NCI-H345 (cell line): Measurements from ENCODE around the gene TSN.
A peak's percentile ranks its signal among the peaks of the same experiment; 100 is the strongest.
"Not testable (repeated sequence)": the region's sequence is repeated elsewhere in the genome, so short reads cannot be mapped to it uniquely, and the experiment has no call there.

Experiments used
- DNase-seq: peaks from one replicate; lab custom pipeline; 2025; lab: John Stamatoyannopoulos, UW

Gene TSN

DNA sequence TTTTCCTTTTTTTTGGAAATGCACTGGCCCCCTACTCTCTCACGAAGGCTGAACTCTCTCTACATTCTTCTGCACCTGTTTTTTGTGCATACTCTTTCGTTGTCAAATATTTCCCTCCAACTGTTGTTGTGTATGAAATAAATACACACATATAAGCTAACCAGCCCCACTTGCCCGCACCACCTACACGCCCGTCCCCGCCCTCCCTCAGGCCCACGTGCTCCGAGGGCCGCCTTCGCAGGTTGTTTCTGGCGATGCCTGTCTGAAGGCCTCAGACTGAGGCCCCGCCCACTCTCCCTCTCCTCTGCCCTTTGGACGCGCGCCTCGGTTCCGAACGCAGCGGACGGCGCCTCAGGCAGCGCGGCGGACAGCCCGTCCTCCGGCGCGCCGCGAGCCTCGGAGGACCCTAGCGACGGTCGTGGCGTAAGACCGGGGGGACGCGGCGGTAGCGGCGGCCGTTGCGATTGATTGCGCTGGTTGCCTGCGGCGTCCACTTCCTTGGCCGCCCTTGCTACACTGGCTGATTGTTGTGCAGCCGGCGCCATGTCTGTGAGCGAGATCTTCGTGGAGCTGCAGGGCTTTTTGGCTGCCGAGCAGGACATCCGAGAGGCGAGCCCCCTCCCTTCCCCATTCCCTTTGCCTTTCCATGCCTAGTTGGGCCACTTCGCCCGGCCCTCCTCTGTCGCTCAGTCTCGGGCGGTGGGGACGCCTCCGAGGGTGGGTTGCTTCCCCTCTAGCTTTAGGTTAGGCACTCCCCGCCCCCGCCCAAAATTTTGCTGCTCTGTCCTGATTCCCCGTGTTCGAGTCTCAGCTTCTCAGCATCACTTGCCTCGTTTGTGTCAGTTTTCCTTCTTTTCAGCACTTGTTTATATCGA is at the start of gene TSN:
Gene TSN, plus strand, starts transcription at position 415 of the 875 bp plus-strand sequence. Its CDS starts 129 bp downstream, at position 544.
- peak; percentile 97 for DNase-seq

DNA sequence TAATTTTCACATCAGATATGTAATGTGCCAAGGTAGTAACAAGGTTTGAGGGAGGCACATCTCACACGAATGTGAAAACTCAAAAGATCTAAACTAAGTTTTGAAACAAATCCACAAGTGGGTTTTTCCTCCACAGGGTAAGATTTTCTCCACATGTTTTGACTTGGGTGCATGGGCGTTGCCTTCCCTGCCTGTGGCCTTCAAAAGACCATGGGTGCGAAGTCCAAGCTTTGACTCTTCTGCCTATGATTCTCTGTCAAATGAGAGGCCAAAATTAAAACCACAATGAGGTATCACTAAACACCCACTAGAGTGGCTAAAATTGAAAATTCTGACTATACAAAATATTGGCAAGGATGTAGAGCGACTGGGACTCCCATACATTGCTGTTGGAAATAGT is 49.5 kb upstream of the TSN start:
- no peak for DNase-seq

DNA sequence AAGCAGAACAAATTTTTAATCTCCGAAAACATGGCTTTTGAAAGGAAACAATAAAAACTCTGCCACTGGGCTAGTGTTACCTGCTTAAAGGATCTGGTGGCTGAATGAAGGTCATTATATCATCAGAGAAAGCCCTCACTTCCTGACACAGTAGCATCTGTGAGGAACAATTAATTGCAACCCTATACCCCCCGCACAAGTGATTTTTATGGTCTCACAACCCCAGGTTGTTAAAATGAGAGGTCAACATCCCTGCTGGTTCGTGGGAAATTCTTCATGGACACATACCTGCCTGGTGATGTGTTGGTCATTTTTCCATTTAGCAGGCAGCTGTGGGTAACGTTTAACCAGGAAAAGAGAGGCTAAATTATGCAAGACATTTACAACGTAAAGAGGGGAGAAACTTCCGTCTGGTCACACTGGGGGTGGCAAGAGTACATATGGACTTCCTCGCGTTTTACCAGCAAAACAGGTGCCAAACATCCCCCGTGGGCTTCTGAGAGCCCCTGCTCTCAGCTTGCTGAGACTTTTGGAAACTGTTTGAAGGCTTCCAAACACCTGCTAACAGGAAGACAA is 48.0 kb upstream of the TSN start:
- DNase-seq = no peak

DNA sequence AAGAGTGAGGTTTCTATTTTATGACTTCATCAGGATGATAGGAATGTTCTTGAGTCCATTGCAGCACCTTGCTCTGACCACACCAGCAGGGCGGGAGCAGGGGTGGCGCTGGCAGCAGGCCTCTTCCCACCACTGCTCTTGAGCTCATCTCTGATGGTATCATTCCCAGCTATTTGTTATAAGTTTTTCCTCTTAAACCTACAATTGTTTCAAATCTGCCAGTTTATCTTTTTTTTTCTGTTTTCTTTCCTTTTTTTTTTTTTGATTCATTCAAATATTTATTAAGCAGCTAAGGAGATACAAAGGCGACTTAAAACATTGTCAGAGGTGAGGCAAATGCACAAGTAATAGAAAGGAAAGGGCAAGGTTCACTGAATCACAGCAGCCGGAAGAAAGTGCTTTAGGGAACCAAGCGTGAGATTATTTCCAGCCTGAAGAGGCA is 47.5 kb upstream of the TSN start:
- no peak for DNase-seq

DNA sequence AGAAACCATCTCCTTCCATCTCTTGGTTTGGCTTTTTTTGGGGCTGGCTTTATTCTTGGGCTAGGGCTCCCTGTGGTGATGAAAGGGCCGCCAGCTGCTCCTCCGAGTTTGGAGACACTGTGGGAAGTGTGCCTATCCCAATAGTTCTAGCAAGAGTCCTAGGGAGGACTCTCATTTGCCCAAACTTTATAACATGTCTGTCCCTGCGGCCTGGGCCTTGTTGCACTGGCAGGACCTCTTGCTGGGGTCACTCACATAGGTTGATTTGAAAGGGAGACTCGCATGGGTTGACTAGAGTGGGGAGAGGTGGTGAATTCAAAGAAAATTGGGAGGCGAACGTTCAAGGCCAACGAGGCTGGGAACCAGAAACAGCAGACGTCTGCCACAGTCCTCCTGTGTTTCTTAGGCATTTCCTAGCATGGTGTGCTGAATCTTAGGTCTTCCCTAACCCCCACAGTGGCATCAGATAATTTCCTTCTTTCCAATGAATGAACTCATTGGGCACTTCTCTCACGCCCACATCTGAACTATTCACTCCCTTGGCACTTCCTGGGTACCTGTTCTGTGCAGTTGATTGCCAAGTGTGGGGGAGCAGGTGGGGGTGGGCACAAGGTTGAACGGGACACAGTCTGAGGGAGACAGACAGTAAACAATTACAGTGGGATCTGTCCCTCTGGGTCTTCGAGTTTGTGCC is 45.5 kb upstream of the TSN start:
- no peak for DNase-seq

DNA sequence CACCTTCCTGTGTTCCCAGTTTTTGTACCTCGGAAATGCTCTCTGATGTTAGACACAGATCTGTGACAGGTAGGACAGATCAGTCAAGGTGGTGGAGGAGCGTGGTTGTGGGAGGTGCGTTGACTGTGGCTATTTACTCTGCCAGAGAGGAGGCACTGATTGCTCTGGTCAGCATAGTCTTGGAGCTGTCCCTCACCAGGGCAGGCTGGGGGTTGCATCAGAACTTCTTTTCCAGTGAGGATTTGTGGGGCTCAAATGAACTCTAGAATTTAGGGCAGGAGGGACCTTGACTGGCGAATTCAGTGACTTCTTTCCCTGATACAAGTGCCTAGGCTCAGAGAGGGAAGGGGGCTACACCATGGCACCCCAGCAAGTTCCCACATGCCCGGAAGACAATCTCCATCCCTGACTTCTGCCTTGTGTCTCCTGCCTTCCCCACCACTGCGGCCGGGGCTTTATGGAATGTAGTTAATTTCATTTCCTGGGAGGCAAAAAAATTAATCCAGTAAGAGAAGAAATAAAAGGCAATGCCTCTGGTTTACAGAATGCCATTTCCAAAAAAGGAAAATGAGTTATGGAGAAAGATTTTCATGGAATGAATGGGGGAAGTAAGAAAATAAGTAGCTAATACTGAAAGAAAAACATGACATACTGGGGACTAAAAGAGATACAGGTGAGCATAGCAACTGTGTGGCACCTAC is 44.8 kb upstream of the TSN start:
- no peak for DNase-seq

DNA sequence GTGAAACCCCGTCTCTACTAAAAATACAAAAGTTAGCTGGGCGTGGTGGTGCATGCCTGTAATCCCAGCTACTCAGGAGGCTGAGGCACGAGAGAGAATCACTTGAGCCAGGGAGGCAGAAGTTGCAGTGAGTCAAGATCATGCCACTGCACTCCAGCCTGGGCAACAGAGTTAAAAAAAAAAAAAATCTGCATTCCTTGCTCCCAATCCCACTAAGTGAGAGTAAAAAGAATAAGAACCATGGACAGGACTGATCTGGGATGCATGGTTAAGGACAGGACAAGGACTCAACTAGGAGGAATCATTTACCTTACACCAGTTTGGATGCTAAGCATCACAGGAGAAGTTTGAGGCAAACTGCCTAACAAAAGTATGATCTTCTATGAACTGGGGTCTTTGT is 44.0 kb upstream of the TSN start:
- not testable (repeated sequence) for DNase-seq

DNA sequence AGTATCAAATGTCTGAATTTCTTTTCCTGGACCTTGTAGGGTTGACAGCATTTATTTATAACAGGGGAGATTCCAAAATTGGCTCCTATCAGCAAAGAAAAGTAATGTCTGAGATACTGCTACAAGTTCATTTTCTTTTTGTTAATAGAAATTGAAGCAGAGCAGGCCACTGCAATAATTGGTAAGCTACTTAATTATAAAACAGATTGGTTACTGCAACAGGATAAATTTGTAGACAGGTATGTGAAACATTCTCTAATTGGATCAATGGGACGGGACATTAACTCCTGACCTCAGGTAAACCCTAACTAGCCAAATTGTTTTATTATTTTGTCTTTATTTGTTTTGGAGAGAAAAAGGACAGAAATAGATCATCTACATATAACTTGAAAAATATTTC is 39.3 kb upstream of the TSN start:
- DNase-seq = no peak

DNA sequence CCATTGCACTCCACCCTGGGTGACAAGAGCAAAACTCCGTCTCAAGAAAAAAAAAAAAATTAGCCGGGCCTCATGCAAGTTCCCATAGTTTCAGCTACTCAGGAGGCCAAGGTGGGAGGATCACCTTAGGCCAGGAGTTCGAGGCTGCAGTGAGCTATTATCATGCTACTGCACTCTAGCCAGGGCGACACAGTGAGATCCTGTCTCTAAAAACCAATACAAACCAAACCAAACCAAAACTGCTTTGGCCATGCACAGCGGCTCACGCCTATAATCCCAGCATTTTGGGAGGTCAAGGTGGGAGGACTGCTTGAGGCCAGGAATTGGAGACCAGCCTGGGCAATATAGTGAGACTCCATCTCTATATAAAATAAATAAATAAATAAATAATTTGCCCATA is 37.9 kb upstream of the TSN start:
- no peak for DNase-seq

DNA sequence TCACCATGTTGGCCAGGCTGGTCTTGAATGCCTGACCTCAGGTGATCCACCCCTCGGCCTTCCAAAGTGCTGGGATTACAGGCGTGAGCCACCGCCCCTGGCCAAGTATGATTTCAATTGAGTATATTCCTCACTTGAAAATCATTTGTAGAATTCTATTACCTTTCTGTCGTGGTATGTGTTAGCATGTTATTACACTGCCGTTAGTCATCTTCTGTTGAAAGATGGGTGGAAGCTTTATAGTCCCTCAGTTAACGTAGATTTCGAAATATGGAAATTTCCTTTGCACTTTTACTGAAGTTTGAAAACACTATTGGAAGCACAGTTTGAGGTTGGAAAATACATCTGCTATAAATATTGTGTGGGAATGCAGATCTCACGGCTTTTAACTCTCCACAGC is 33.5 kb upstream of the TSN start:
- no peak for DNase-seq

DNA sequence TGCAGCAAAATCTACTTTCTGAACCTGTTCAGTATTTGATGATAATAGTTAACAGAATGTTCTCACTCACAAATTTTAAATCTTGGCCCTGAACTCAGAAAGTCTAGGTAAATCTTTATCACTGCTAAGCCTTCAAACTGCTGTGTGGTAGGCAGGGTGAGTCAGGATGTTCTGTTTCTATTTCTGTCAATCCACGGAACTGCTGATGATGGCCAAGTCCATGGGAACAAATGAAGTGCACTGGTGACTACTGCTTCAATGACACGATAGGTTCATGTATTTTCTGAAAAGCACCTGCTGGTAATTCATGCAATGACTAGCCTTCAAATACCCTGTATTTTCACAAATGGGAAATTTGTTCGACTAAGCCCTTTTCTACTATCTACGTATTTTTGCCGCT is 33.0 kb upstream of the TSN start:
- no peak for DNase-seq

DNA sequence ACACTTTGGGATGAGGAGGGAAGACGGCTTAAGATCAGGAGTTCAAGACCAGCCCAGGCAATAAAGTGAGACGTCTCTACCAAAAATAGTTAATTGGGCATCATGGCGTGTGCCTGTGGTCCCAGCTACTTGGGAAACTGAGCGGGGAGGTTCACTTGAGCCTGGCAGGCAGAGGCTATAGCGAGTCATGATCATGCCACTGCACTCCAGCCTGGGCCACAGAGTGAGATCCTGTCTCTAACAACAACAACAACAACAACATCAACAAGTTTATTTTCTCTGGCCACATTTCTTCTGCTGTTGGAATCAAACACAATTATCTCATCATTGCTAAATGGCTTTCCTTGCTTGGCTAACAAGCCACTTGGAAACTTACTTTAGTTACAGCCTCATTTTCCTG is 32.1 kb upstream of the TSN start:
- no peak for DNase-seq

DNA sequence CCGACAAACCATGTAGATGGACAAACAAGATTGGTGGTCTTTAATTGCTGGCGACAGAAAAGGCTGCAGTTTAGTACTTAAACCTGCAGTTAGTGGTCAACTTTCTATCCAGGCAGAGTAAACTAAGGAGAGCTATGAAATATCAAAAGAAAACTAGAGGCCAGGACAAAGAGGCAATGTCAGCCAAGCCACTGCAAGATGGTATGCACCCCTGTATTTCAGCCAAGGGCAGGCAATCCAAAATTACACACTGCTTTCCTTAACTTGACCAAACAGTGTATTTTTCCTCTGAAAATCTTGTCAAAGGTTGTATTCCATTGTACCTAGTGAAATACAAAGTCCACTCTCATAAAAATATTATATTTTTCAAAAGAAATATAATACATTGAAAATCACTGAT is 28.1 kb upstream of the TSN start:
- DNase-seq = no peak

DNA sequence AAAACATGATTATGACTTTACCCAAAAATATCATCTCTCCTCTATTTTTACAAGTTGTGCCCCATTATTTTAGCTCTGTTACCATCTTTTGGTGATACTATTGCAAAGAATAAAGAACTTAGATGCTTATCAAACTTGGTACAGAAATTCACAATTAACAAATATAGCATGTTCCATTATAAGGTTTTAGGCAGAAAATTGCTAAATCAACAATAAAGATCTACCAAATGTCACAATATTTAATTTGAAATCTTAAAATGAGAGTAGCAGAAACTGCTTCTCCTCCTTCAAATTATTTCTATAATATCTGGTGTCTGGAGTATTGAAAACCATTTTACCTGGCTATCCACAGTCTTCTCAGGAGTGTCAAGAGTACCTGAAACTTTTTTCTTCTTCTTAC is 27.5 kb upstream of the TSN start:
- no peak for DNase-seq

DNA sequence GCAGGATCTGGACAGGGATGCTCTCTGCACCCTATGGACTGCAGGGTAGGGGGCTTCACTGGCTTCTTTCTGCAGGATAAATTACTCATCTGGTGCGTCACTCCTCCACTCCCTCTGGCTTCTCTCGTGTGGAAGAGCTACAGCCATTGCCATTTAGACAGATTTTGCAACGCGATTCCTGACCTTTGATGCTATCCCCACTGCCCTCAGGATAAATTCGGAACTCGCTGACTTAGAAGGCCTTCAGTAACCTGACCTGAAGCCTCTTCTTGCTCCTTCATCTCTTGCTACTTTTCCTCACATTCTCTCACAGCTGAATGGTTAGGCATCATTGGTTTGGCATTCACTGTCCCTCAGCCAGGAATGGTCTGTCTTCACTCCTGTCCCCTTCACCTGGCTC is 24.1 kb upstream of the TSN start:
- no peak for DNase-seq

DNA sequence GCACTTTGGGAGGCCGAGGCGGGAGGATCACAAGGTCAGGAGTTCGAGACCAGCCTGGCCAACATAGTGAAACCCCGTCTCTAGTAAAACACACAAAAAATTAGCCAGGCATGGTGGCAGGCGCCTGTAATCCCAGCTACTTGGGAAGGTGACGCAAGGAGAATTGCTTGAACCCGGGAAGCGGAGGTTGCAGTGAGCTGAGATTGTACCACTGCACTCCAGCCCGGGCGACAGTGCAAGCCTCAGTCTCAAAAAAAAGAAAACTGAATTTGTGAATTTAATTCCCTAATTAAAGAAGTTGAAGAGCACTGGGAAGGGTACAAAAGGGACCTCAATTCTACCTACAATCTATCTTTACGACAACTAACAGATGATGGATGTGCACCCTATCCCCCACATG is 20.9 kb upstream of the TSN start:
- not testable (repeated sequence) for DNase-seq

DNA sequence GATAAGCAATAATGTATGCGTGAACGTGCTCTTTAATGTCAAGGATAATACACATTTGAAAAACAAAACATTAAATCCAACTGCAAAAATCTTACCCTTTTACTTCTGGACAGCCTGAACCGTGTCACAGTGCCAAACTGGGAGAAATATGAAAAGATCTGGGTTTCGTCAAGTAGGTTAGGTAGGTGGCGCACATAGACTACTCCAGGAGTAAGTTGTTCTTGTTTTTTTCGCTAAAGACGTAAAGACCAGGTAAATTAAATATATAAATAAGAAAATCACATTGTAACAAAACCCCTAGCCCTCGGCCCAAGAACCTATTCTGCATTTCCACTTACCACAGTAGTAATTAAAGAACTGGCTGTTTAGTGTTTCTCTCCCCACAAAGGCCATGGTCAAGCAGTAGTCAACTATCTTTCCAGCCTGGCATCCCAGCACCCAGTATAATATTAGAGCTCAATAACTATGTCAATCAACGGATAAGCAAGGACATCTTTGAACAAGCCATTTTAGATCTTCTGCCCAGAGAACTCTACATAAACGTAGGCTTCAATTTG is 19.9 kb upstream of the TSN start:
- no peak for DNase-seq

DNA sequence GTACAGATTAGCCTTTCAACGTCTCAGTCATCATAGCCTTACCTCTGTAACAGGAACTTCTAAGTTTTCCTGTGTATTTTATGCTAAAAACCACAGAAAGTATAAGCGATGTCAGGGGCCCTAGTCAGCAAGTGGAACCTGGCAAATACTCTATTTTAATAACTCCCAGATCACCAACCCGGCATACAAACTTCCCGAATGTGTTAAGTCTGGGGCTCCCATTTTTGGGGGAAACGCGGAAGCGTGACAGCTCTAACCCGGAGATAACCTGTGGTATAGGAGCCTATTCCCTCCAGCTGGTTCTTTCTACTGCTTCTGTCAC is 19.4 kb upstream of the TSN start:
- no peak for DNase-seq

DNA sequence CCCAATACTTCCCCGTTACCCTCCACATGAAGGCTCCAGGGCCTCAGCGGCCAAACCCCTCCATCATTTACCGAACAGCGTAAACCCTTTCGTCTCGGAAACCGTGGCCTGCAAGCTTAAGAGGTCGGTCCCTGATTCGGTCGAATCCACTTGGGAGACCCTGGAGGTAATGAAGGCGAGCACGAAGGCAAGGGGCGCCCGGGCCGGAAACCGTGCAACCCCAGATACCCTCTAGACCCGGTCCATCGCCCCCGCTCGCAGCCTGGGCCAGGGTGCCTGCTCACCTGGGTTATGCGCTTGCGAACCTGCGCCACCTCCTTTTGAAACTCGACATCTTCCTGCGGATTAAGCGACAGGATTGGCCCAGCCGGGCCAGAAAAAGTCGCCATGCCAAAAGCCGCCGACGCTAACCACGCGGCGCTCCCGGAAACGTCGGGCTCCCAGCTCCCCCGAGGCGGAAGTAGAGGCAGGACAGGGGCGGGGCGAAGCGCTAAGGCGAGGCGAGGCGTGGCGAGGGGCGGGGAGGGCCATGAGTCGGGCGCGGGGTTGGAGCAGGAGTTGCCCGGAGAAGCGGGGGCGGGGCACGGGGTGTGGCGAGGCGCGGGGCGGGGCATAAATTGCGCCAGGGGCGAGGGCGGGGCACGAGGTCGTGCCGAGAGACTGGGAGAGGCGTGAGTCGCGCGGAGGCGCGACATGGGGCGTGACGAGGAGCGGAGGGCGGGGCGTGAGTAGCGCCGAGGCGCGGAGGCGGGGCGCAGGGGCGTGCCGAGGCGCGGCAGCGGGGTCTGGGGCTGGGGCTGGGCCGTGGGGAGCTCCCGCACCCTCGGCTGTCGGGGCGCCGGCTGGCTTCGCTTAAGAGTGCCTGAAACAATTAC is 18.8 kb upstream of the TSN start, which contains the start of gene NIFK:
Gene NIFK, minus strand, starts transcription at position 414 of the 875 bp plus-strand sequence. Its CDS starts 25 bp downstream, at position 389.
- peak; percentile 98 for DNase-seq

DNA sequence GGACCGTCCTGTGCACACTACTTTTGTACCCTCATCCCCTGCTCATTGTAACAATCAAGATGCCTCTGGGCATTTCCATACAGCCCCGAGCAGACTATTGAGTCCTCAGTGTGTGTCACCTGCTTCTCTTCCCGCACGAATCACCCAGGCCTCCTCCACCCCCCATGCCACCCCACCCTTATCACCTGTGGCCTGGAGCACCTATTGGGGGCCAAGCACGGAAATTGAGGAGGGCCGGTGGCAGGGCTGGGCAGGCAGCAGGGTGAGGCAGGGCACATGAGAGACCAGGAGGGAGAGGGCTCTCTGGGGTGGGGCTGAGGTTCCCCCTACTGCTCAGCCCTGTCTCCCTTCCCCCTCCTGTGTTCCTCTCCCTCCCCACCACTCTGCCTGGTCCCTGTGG is 14.5 kb upstream of the TSN start:
- DNase-seq = no peak

DNA sequence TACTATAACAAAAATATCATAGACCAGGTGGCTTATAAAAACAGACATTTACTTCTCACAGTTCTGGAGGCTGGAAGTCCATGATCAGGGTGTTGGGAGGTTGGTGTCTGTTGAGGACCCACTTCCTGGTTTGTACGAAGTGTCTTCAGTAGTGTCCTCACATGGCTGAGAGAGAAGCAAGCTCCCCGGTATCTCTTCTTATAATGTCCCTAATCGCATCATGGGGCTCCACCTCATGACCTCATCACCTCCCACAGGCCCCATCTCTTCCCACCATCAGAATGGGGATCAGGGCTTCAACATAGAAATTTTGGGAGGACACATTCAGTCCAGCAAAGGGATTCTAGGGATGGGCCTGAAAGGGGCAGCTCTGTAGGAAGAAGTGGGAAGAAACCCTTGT is 14.0 kb upstream of the TSN start:
- DNase-seq = no peak
